H1 (cell line): Measurements from ENCODE around the gene LGALS1. TPM values are rescaled to one million over a fixed set of nuclear protein-coding genes. Genes with fewer than 3 reads are reported as not detected.

Experiments used
- CTCF ChIA-PET: fragments of 300-600 bp; sonication (Branson Sonifier 250); formaldehyde crosslinking; loops from one replicate; lab custom pipeline; 2021; ENCODE audit not compliant: partially characterized antibody; lab: Charles Lee
- POLR2A ChIA-PET: fragments of 300-600 bp; sonication (Branson Sonifier 250); formaldehyde crosslinking; loops from one replicate; lab custom pipeline; 2021; ENCODE audit warnings: inconsistent platforms; ENCODE audit not compliant: partially characterized antibody; lab: Charles Lee
- DNase-seq, 2 experiments: peaks; one replicate each; pipeline versions ENCODE4 v3.0.0 to v3.0.0-alpha.2; 2010 to 2022; ENCODE audit warnings: low spot score in 2 of 2, low read depth in 1 of 2, mixed read lengths in 1 of 2
- FAIRE-seq: peaks from 2 replicates; lab custom pipeline; 2011; peaks lifted over from hg19 to GRCh38; lab: Jason Lieb, UNC
- H2AFZ ChIP-seq: 2 replicates; pipeline ENCODE4 v1.8.1; 2012; ENCODE audit warnings: low read length, inconsistent platforms
- H2AK5ac ChIP-seq: 2 replicates; pipeline ENCODE4 v1.6.1; 2013; ENCODE audit warnings: low read depth, low read length
- H2BK120ac ChIP-seq: replicated peaks from 2 replicates; pipeline ENCODE3; 2013; ENCODE audit warnings: low read depth, low read length, inconsistent platforms
- H2BK12ac ChIP-seq: 2 replicates; pipeline ENCODE4 v1.6.1; 2013; ENCODE audit warnings: low read depth, low read length
- H2BK15ac ChIP-seq: 2 replicates; pipeline ENCODE4 v1.6.1; 2013; ENCODE audit warnings: low read length
- H2BK20ac ChIP-seq: 2 replicates; pipeline ENCODE4 v1.6.1; 2013; ENCODE audit warnings: low read length
- H2BK5ac ChIP-seq: 2 replicates; pipeline ENCODE4 v1.6.1; 2013; ENCODE audit warnings: low read depth, low read length
- H3K14ac ChIP-seq: 2 replicates; pipeline ENCODE4 v1.6.1; 2013; ENCODE audit warnings: inconsistent platforms; ENCODE audit not compliant: insufficient read length
- H3K18ac ChIP-seq: 2 replicates; pipeline ENCODE4 v1.6.1; 2013; ENCODE audit warnings: low read length; ENCODE audit errors: extremely low read depth
- H3K23ac ChIP-seq: 2 replicates; pipeline ENCODE4 v1.6.1; 2013; ENCODE audit warnings: inconsistent platforms; ENCODE audit not compliant: insufficient read length
- H3K23me2 ChIP-seq: 2 replicates; pipeline ENCODE4 v1.6.1; 2013; ENCODE audit warnings: low read depth, low read length
- H3K27ac ChIP-seq: 2 replicates; pipeline ENCODE4 v1.6.1; 2011; ENCODE audit warnings: low read depth, low read length, inconsistent platforms
- H3K27me3 ChIP-seq, 4 experiments: replicated peaks in 1 of 4; 1 replicate in 1 of 4; 2 replicates in 3 of 4; pipeline versions ENCODE4 v1.6.1 to v1.8.1; 2011 to 2013; ENCODE audit warnings: low read length in 3 of 4, mild to moderate bottlenecking in 3 of 4, inconsistent platforms in 2 of 4, mixed read lengths in 2 of 4, moderate library complexity in 1 of 4; ENCODE audit not compliant: control insufficient read depth in 3 of 4, insufficient read depth in 3 of 4; ENCODE audit errors: extremely low read depth in 1 of 4
- H3K36me3 ChIP-seq, 4 experiments: 2 replicates each; pipeline versions ENCODE4 v1.6.1 to v1.8.1; 2011 to 2013; ENCODE audit warnings: mild to moderate bottlenecking in 4 of 4, low read length in 3 of 4, moderate library complexity in 2 of 4, control low read depth in 1 of 4, inconsistent platforms in 1 of 4; ENCODE audit not compliant: insufficient read depth in 4 of 4, control insufficient read depth in 2 of 4
- H3K4ac ChIP-seq: replicated peaks from 2 replicates; pipeline ENCODE3; 2013; ENCODE audit warnings: low read length, low read depth, mixed read lengths, inconsistent platforms; ENCODE audit not compliant: insufficient read length
- H3K4me1 ChIP-seq, 4 experiments: replicated peaks in 1 of 4; 1 replicate in 1 of 4; 2 replicates in 3 of 4; pipeline versions ENCODE4 v1.6.1 to v1.8.1; 2011 to 2013; ENCODE audit warnings: low read length in 3 of 4, inconsistent platforms in 2 of 4, mixed read lengths in 1 of 4; ENCODE audit not compliant: insufficient read depth in 4 of 4, control insufficient read depth in 3 of 4
- H3K4me2 ChIP-seq, 2 experiments: 2 replicates each; pipeline versions ENCODE4 v1.6.1 to v1.8.1; 2011 to 2013; ENCODE audit warnings: low read depth in 2 of 2, low read length in 2 of 2, control low read depth in 1 of 2, inconsistent platforms in 1 of 2, mild to moderate bottlenecking in 1 of 2; ENCODE audit not compliant: insufficient read depth in 1 of 2
- H3K4me3 ChIP-seq, 4 experiments: fragments of 200-600, 300-600 bp in 1 of 4; sonication (generic), shearing (Covaris generic), sonication (Bioruptor Twin) in 1 of 4; 2 replicates each; pipeline versions ENCODE4 v1.5.1 to v1.8.1; 2011 to 2016; ENCODE audit warnings: low read length in 4 of 4, low read depth in 3 of 4, control low read depth in 2 of 4, inconsistent platforms in 2 of 4, mild to moderate bottlenecking in 2 of 4, mixed read lengths in 1 of 4, moderate library complexity in 1 of 4; ENCODE audit not compliant: insufficient read depth in 2 of 4; ENCODE audit errors: extremely low read depth in 1 of 4
- H3K56ac ChIP-seq: replicated peaks from 2 replicates; pipeline ENCODE3; 2013; ENCODE audit warnings: low read depth, mild to moderate bottlenecking, mixed read lengths, low read length, inconsistent platforms; ENCODE audit not compliant: insufficient read length
- H3K79me1 ChIP-seq: 2 replicates; pipeline ENCODE4 v1.6.1; 2013; ENCODE audit warnings: low read depth, low read length, control low read depth
- H3K79me2 ChIP-seq, 2 experiments: 2 replicates each; pipeline versions ENCODE4 v1.6.1 to v1.8.1; 2012 to 2013; ENCODE audit warnings: low read length in 2 of 2, mild to moderate bottlenecking in 2 of 2, inconsistent platforms in 1 of 2; ENCODE audit not compliant: insufficient read depth in 2 of 2, control insufficient read depth in 1 of 2
- H3K9ac ChIP-seq, 4 experiments: replicated peaks in 1 of 4; 1 replicate in 1 of 4; 2 replicates in 3 of 4; pipeline versions ENCODE4 v1.6.1 to v1.8.1; 2011 to 2013; ENCODE audit warnings: low read depth in 3 of 4, low read length in 3 of 4, control low read depth in 2 of 4, mild to moderate bottlenecking in 2 of 4, moderate library complexity in 2 of 4, inconsistent platforms in 1 of 4; ENCODE audit errors: extremely low read depth in 1 of 4
- H3K9me3 ChIP-seq, 2 experiments: 2 replicates each; pipeline versions ENCODE4 v1.6.1 to v1.8.1; 2012 to 2013; ENCODE audit warnings: mild to moderate bottlenecking in 2 of 2, moderate library complexity in 2 of 2, control low read depth in 1 of 2, inconsistent platforms in 1 of 2, low read depth in 1 of 2, low read length in 1 of 2, mixed read lengths in 1 of 2; ENCODE audit not compliant: insufficient read depth in 2 of 2
- H4K20me1 ChIP-seq, 2 experiments: replicated peaks in 1 of 2; 2 replicates each; pipeline versions ENCODE3 to v1.8.1; 2011 to 2013; ENCODE audit warnings: inconsistent platforms in 2 of 2, low read length in 2 of 2, mild to moderate bottlenecking in 1 of 2; ENCODE audit not compliant: insufficient read depth in 2 of 2, control insufficient read depth in 1 of 2
- H4K5ac ChIP-seq: 2 replicates; pipeline ENCODE4 v1.6.1; 2013; ENCODE audit warnings: low read length, low read depth, mixed read lengths, inconsistent platforms; ENCODE audit not compliant: insufficient read length
- H4K8ac ChIP-seq: 2 replicates; pipeline ENCODE4 v1.8.0; 2013; ENCODE audit warnings: mild to moderate bottlenecking, moderate library complexity, low read length, inconsistent platforms; ENCODE audit not compliant: insufficient read depth; ENCODE audit errors: extremely low read depth
- H4K91ac ChIP-seq: replicated peaks from 2 replicates; pipeline ENCODE3; 2013; ENCODE audit warnings: low read length, mixed read lengths, inconsistent platforms; ENCODE audit not compliant: insufficient read length
- ATF3 ChIP-seq: IDR thresholded peaks from 2 replicates; pipeline ENCODE4 v1.6.1; 2011; ENCODE audit warnings: low read depth, mild to moderate bottlenecking, low read length; ENCODE audit not compliant: insufficient read depth
- BCL11A ChIP-seq, 2 experiments: IDR thresholded peaks; one replicate each; pipeline ENCODE4 v1.6.1; 2011; ENCODE audit warnings: low read depth in 2 of 2, low read length in 2 of 2, mild to moderate bottlenecking in 2 of 2
- CTBP2 ChIP-seq: IDR thresholded peaks from 2 replicates; pipeline ENCODE4 v1.7.0; 2011; ENCODE audit warnings: borderline replicate concordance, mild to moderate bottlenecking, moderate library complexity, mixed read lengths, low read length; ENCODE audit not compliant: insufficient read depth, insufficient read length
- GABPA ChIP-seq: IDR thresholded peaks from 2 replicates; pipeline ENCODE4 v1.6.1; 2011; ENCODE audit warnings: mild to moderate bottlenecking, low read length, moderate library complexity, borderline replicate concordance; ENCODE audit not compliant: insufficient read depth
- JUND ChIP-seq: IDR thresholded peaks from 2 replicates; pipeline ENCODE4 v1.6.1; 2011; ENCODE audit warnings: mild to moderate bottlenecking, improper control_type of control experiment, low read length
- NANOG ChIP-seq: IDR thresholded peaks from 2 replicates; pipeline ENCODE4 v1.6.1; 2011; ENCODE audit warnings: low read length, low read depth, mild to moderate bottlenecking, inconsistent platforms; ENCODE audit not compliant: insufficient read depth, poor library complexity, severe bottlenecking
- POLR2A ChIP-seq, 2 experiments: IDR thresholded peaks; 1 replicate in 1 of 2; 2 replicates in 1 of 2; pipeline ENCODE4 v1.6.1; 2011; ENCODE audit warnings: low read depth in 2 of 2, low read length in 2 of 2, mild to moderate bottlenecking in 2 of 2; ENCODE audit errors: control extremely low read depth in 1 of 2
- USF2 ChIP-seq: IDR thresholded peaks from 2 replicates; pipeline ENCODE4 v1.6.1; 2011; ENCODE audit warnings: low read length, improper control_type of control experiment
- WGBS, 2 experiments: shearing (Covaris generic) in 1 of 2; methylation state at CpG; one replicate each; pipeline versions ENCODE4 v1.1.6 to v1.1.7; 2013 to 2015; ENCODE audit warnings: low lambda C conversion rate in 2 of 2, mixed read lengths in 2 of 2, inconsistent platforms in 1 of 2, low coverage in 1 of 2, missing lambda C conversion rate in 1 of 2; ENCODE audit not compliant: insufficient replicate concordance in 2 of 2, insufficient coverage in 1 of 2, insufficient read length in 1 of 2; ENCODE audit errors: extremely low coverage in 1 of 2, missing lambda C conversion rate in 1 of 2; 5-methylcytosine and 5-hydroxymethylcytosine counted together
- polyA plus RNA-seq, 7 experiments: library from polyadenylated mRNA; depleted of rRNA in 3 of 7; stranded (reverse) in 5 of 7; unstranded in 2 of 7; fragments of >200 nt in 5 of 7; fragments of 200-250 nt in 2 of 7; gene quantifications; 1 replicate in 5 of 7; 2 replicates in 1 of 7; 4 replicates in 1 of 7; pipeline versions ENCODE4 v1.2.1 to v1.2.3, GENCODE V29; 2011 to 2013; ENCODE audit warnings: missing spikeins in 2 of 7, mixed read lengths in 2 of 7
- total RNA-seq: library from RNA; stranded (reverse); fragmentation: NEBNext Ultra II Directional; extraction: Animal tissue kit (Norgen Biotek cat#: 25700); gene quantifications from 2 replicates; pipeline ENCODE4 v1.2.1, GENCODE V29; 2021

The LGALS1 gene
- total and polyA plus RNA-seq, 2 of the 8 experiments (the other 6 are each of a cell fraction or from before 2014, with no cell fraction given), result 12.0 to 92.4 TPM

GRCh38 chr22:37680191-37680851 lies 4.9 kb downstream of the LGALS1 start:
- H3K18ac ChIP-seq, result no peak overlapping the region
- peaks cover 2% of the 10 kb centered on the region; the same call in 1 of the 2 replicates for H3K23me2 ChIP-seq
- H3K56ac ChIP-seq, result no peak overlapping the region
- no peak overlapping the region for H4K5ac ChIP-seq
- H3K9ac ChIP-seq, result no peak overlapping the region
- H2BK20ac ChIP-seq, result no peak overlapping the region
- no peak overlapping the region for H2BK15ac ChIP-seq
- no peak overlapping the region for H4K8ac ChIP-seq
- peaks cover 0 to 10% (median 8%) of the 10 kb centered on the region in 4 experiments; a peak in 6 of 7 replicates for H3K4me1 ChIP-seq
- no peak overlapping the region for H3K14ac ChIP-seq
- H2AFZ ChIP-seq, result no peak overlapping the region
- H4K91ac ChIP-seq, result no peak overlapping the region
- no peak overlapping the region for H3K27ac ChIP-seq
- no peak for DNase-seq
- ChIA-PET CTCF (interaction anchor here (0.8 to 16.3 kb wide), 15 partner anchors 9 to 273 kb away, joined by 3 to 261 read pairs (median 6); partner anchors contain the start of genes C22orf23, PDXP, POLR2F and SH3BP1), POLR2A (interaction anchor here (1.2 to 5.4 kb wide), 7 partner anchors 8 to 44 kb away, joined by 3 to 37 read pairs (median 6); partner anchors contain the start of gene PDXP)
- no peak overlapping the region for H3K23ac ChIP-seq
- no peak overlapping the region for H3K4me2 ChIP-seq
- no peaks in the 10 kb centered on the region for H3K36me3 ChIP-seq
- no peak overlapping the region for H2BK12ac ChIP-seq
- H3K79me1 ChIP-seq, result no peaks in the 10 kb centered on the region
- H3K4me3 ChIP-seq, result no peak overlapping the region
- H2BK5ac ChIP-seq, result no peak overlapping the region
- H3K9me3 ChIP-seq, result no peaks in the 10 kb centered on the region
- peaks cover 0 to 2% (median 0%) of the 10 kb centered on the region in 4 experiments; a peak in 1 of 7 replicates for H3K27me3 ChIP-seq
- H2AK5ac ChIP-seq, result no peak overlapping the region
- no peak overlapping the region for H3K4ac ChIP-seq
- H2BK120ac ChIP-seq, result no peak overlapping the region
- FAIRE-seq, result no peak
- peaks cover 0 to 2% of the 10 kb centered on the region in 2 experiments for H4K20me1 ChIP-seq
- 92% methylated on average over 7 of the region's 7 CpGs; no CpG with 5 or more reads in 1 of the 2 experiments for WGBS, 2 experiments
- H3K79me2 ChIP-seq, result no peaks in the 10 kb centered on the region
- TF ChIP-seq USF2 (no peak), ATF3 (no peak), POLR2A (IDR thresholded peaks at IDR 0.05; ENCODE audit: control extremely low read depth in 1 of 2, low read depth in 2 of 2, low read length in 2 of 2) (no peak), CTBP2 (no peak), GABPA (no peak), NANOG (no peak), BCL11A (IDR thresholded peaks at IDR 0.05; ENCODE audit: low read depth in 2 of 2, low read length in 2 of 2) (no peak), JUND (no peak)
